Small intestine (tissue), 7 donors: ENCODE measurements around the gene EVX1. TPM values are rescaled to one million over a fixed set of nuclear protein-coding genes. Genes with fewer than 3 reads are reported as not detected.

Experiments
- DNase-seq, 2 donors: peaks; one replicate each; pipeline versions ENCODE4 v3.0.0 to v3.0.0-alpha.2; 2013
- FAIRE-seq: peaks from 2 replicates; lab custom pipeline; 2012; peaks lifted over from hg19 to GRCh38; lab: Jason Lieb, UNC
- H3K27ac ChIP-seq, 3 donors: one replicate each; pipeline ENCODE4 v1.5.1; 2013; ENCODE audit warnings: low read length in 2 of 3, mild to moderate bottlenecking in 2 of 3, control low read depth in 1 of 3, inconsistent platforms in 1 of 3, low read depth in 1 of 3, moderate library complexity in 1 of 3
- H3K27me3 ChIP-seq, 3 donors: one replicate each; pipeline ENCODE4 v1.6.1; 2013; ENCODE audit warnings: low read length in 3 of 3, inconsistent platforms in 1 of 3; ENCODE audit not compliant: control insufficient read depth in 3 of 3, insufficient read depth in 3 of 3
- H3K36me3 ChIP-seq, 3 donors: one replicate each; pipeline ENCODE4 v1.6.1; 2013; ENCODE audit warnings: low read length in 3 of 3, inconsistent platforms in 1 of 3, low read depth in 1 of 3, mild to moderate bottlenecking in 1 of 3, moderate library complexity in 1 of 3; ENCODE audit not compliant: control insufficient read depth in 3 of 3, insufficient read depth in 2 of 3
- H3K4me1 ChIP-seq, 3 donors: one replicate each; pipeline ENCODE4 v1.6.1; 2013; ENCODE audit warnings: low read length in 2 of 3, inconsistent platforms in 1 of 3, low read depth in 1 of 3, mild to moderate bottlenecking in 1 of 3, moderate library complexity in 1 of 3; ENCODE audit not compliant: control insufficient read depth in 3 of 3, insufficient read depth in 2 of 3
- H3K4me3 ChIP-seq, 3 donors: one replicate each; pipeline ENCODE4 v1.5.1; 2013; ENCODE audit warnings: low read length in 3 of 3, control low read depth in 1 of 3, inconsistent platforms in 1 of 3, low read depth in 1 of 3, mild to moderate bottlenecking in 1 of 3, moderate library complexity in 1 of 3
- H3K9me3 ChIP-seq, 2 donors: one replicate each; pipeline ENCODE4 v1.6.1; 2013; ENCODE audit warnings: low read depth in 1 of 2, low read length in 1 of 2; ENCODE audit not compliant: control insufficient read depth in 2 of 2, insufficient read depth in 1 of 2
- WGBS, 3 donors: extraction: QIAGEN DNeasy Blood & Tissue Kit; methylation state at CpG; one replicate each; pipeline ENCODE4 v1.1.7; 2013; 5-methylcytosine and 5-hydroxymethylcytosine counted together
- polyA plus RNA-seq, 4 donors: library from polyadenylated mRNA; stranded (reverse) in 3 of 4; unstranded in 1 of 4; fragments of 200-250 nt in 3 of 4; fragments of 120-200 nt in 1 of 4; gene quantifications; one replicate each; pipeline versions ENCODE4 v1.2.1 to v1.2.3, GENCODE V29; 2013
- donor health status: healthy with polysubstance abuse.
- donor health status: control.
- donor health status: control.
- donor health status: Bipolar disorder and iron deficiency.
- donor health status: healthy.

Gene EVX1
- polyA plus RNA-seq, 4 donors: not detected

- Histone ChIP-seq H3K36me3 (no peaks in the 10 kb centered on the region), H3K9me3 (peaks cover 0 to 5% of the 10 kb centered on the region in 2 donors), H3K27ac (no peak overlapping the region), H3K4me3 (no peak overlapping the region), H3K4me1 (peaks cover 0 to 13% (median 0%) of the 10 kb centered on the region in 3 donors), H3K27me3 (peaks cover 8 to 98% (median 91%) of the 10 kb centered on the region in 3 donors)
- no peak for FAIRE-seq
- DNase-seq: no peak
- 6 to 13% (median 10%) methylated on average over 35 to 37 of the region's 37 CpGs for WGBS, 3 donors
Observed at GRCh38 chr7:27245124-27245797, 2.7 kb downstream of the EVX1 start.

GRCh38 chr7:27245798-27246691 lies 3.4 kb downstream of the EVX1 start:
- Histone ChIP-seq H3K36me3 (no peaks in the 10 kb centered on the region), H3K27me3 (peaks cover 8 to 98% (median 89%) of the 10 kb centered on the region in 3 donors), H3K4me3 (no peak overlapping the region), H3K27ac (no peak overlapping the region), H3K4me1 (peaks cover 0 to 13% (median 0%) of the 10 kb centered on the region in 3 donors), H3K9me3 (peaks cover 0 to 5% of the 10 kb centered on the region in 2 donors)
- DNase-seq: peak in 1 of 2 donors; percentile 61
- FAIRE-seq: no peak
- WGBS, 3 donors: 3 to 5% (median 4%) methylated on average over 67 to 90 of the region's 90 CpGs

GRCh38 chr7:27247000-27247399 lies 4.4 kb downstream of the EVX1 start:
- peaks cover 13 to 98% (median 84%) of the 10 kb centered on the region in 3 donors for H3K27me3 ChIP-seq
- DNase-seq (no peak), FAIRE-seq (no peak)
- H3K9me3 ChIP-seq: peaks cover 0 to 8% of the 10 kb centered on the region in 2 donors
- peaks cover 0 to 14% (median 0%) of the 10 kb centered on the region in 3 donors for H3K4me1 ChIP-seq
- H3K36me3 ChIP-seq: no peaks in the 10 kb centered on the region
- H3K27ac ChIP-seq: no peak overlapping the region
- 28 to 47% (median 34%) methylated on average over 7 of the region's 7 CpGs for WGBS, 3 donors
- no peak overlapping the region for H3K4me3 ChIP-seq

GRCh38 chr7:27247452-27248426 lies 5.1 kb downstream of the EVX1 start:
- Histone ChIP-seq H3K4me3 (no peak overlapping the region), H3K4me1 (peaks cover 0 to 18% (median 0%) of the 10 kb centered on the region in 3 donors), H3K9me3 (peaks cover 0 to 9% of the 10 kb centered on the region in 2 donors), H3K27me3 (peaks cover 14 to 98% (median 83%) of the 10 kb centered on the region in 3 donors), H3K27ac (no peak overlapping the region), H3K36me3 (no peaks in the 10 kb centered on the region)
- WGBS, 3 donors: 34 to 56% (median 42%) methylated on average over 4 of the region's 4 CpGs
- FAIRE-seq (no peak), DNase-seq (no peak)

- Histone ChIP-seq H3K27me3 (peaks cover 18 to 98% (median 83%) of the 10 kb centered on the region in 3 donors), H3K36me3 (no peaks in the 10 kb centered on the region), H3K4me1 (peaks cover 0 to 18% (median 0%) of the 10 kb centered on the region in 3 donors), H3K4me3 (no peak overlapping the region), H3K27ac (no peak overlapping the region), H3K9me3 (peaks cover 0 to 9% of the 10 kb centered on the region in 2 donors)
- no peak for FAIRE-seq
- 55 to 64% (median 59%) methylated on average over 3 of the region's 3 CpGs for WGBS, 3 donors
- no peak for DNase-seq
Observed at GRCh38 chr7:27248427-27248806, 5.8 kb downstream of the EVX1 start.

- Histone ChIP-seq H3K4me3 (no peak overlapping the region), H3K27ac (no peak overlapping the region), H3K36me3 (no peaks in the 10 kb centered on the region), H3K27me3 (peaks cover 15 to 97% (median 79%) of the 10 kb centered on the region in 3 donors), H3K9me3 (peaks cover 0 to 9% of the 10 kb centered on the region in 2 donors), H3K4me1 (peaks cover 0 to 18% (median 0%) of the 10 kb centered on the region in 3 donors)
- FAIRE-seq (no peak), DNase-seq (no peak)
- 11 to 22% (median 20%) methylated on average over 23 of the region's 23 CpGs for whole genome bisulfite sequencing, 3 donors
Observed at GRCh38 chr7:27248911-27249723, 6.5 kb downstream of the EVX1 start.

- H3K4me3 ChIP-seq: no peak overlapping the region
- FAIRE-seq: no peak
- no peak for DNase-seq
- 14 to 22% (median 16%) methylated on average over 19 of the region's 19 CpGs for WGBS, 3 donors
- peaks cover 15 to 97% (median 73%) of the 10 kb centered on the region in 3 donors for H3K27me3 ChIP-seq
- peaks cover 0 to 14% (median 0%) of the 10 kb centered on the region in 3 donors for H3K4me1 ChIP-seq
- H3K9me3 ChIP-seq: peaks cover 0 to 9% of the 10 kb centered on the region in 2 donors
- H3K27ac ChIP-seq: no peak overlapping the region
- H3K36me3 ChIP-seq: no peaks in the 10 kb centered on the region
Observed at GRCh38 chr7:27249724-27250556, 7.3 kb downstream of the EVX1 start.
